Activated T-cell treated with anti-CD3 and anti-CD28 coated beads, Interleukin-2, amount 50 U/mL, for 4 hours (primary cell): ENCODE results near the gene MAG. TPM values are rescaled to one million over a fixed set of nuclear protein-coding genes. Genes with fewer than 3 reads are reported as not detected.

Source experiments
- ATAC-seq, 2 donors: fragments of 200-7000 bp; cut with Tn5 transposase; one replicate each; pipeline ENCODE4 v1.10.0; 2021
- DNase-seq: peaks from one replicate; pipeline ENCODE4 v3.0.0-alpha.2; 2020
- H3K27me3 Mint-ChIP-seq: one replicate; pipeline ENCODE4 v1.8.0; 2021; ENCODE audit warnings: low read depth, mixed read lengths
- H3K36me3 Mint-ChIP-seq: one replicate; pipeline ENCODE4 v1.8.0; 2022; ENCODE audit warnings: mixed read lengths; ENCODE audit not compliant: insufficient read depth
- H3K4me1 Mint-ChIP-seq: one replicate; pipeline ENCODE4 v1.8.0; 2021; ENCODE audit warnings: low read depth, mixed read lengths
- H3K4me3 Mint-ChIP-seq: one replicate; pipeline ENCODE4 v1.8.0; 2021; ENCODE audit warnings: mild to moderate bottlenecking, moderate library complexity, mixed read lengths
- H3K9me3 Mint-ChIP-seq: one replicate; pipeline ENCODE4 v1.8.0; 2021; ENCODE audit warnings: mixed read lengths
- total RNA-seq, 3 donors: library from RNA; stranded (reverse); gene quantifications; one replicate each; pipeline ENCODE4 v1.2.1, GENCODE V29; 2021

MAG gene
- total RNA-seq, 3 donors from 2014 or later, result 0.29 TPM; not detected in 2

GRCh38 chr19:35306473-35307246 lies 14.7 kb downstream of the MAG start:
- ATAC-seq (peak in 1 of 2 donors; percentile 25), DNase-seq (no peak)
- H3K27me3 Mint-ChIP-seq, result peaks cover 7% of the 10 kb centered on the region
- no peak overlapping the region for H3K4me3 Mint-ChIP-seq
- no peaks in the 10 kb centered on the region for H3K36me3 Mint-ChIP-seq
- H3K9me3 Mint-ChIP-seq, result no peaks in the 10 kb centered on the region
- no peaks in the 10 kb centered on the region for H3K4me1 Mint-ChIP-seq

DNA sequence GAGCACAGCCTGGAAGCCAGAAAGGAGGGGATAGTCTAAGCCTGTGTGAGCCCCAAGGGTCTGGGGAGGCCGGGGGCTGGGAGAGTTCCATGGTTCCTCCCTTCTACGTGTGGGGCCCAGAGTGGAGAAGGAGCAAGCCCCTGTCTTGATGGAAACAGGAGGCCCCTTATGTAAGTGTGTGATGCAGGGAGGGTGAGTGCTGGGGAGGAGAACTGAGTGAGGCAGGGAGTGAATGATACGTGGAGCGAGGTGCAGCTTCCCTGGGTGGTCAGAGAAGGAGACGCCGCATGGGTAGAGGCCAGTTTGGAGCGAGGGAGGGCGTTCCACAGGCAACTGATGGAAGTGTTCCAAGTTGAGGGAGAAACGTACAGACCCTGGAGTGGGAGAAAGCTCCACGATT lies 16.0 kb downstream of the MAG start:
- no peaks in the 10 kb centered on the region for H3K9me3 Mint-ChIP-seq
- no peaks in the 10 kb centered on the region for H3K36me3 Mint-ChIP-seq

GRCh38 chr19:35308910-35309309 lies 16.9 kb downstream of the MAG start:
- Mint-ChIP-seq H3K4me3 (no peak overlapping the region), H3K36me3 (no peaks in the 10 kb centered on the region), H3K27me3 (peaks cover 5% of the 10 kb centered on the region), H3K9me3 (no peaks in the 10 kb centered on the region), H3K4me1 (no peaks in the 10 kb centered on the region)
- ATAC-seq (no peak), DNase-seq (no peak)

More for the DNA sequence above, 16.0 kb downstream of the MAG start:
- ATAC-seq, result no peak
- DNase-seq, result no peak
- no peak overlapping the region for H3K4me3 Mint-ChIP-seq
- H3K27me3 Mint-ChIP-seq, result peaks cover 7% of the 10 kb centered on the region
- no peaks in the 10 kb centered on the region for H3K4me1 Mint-ChIP-seq

DNA sequence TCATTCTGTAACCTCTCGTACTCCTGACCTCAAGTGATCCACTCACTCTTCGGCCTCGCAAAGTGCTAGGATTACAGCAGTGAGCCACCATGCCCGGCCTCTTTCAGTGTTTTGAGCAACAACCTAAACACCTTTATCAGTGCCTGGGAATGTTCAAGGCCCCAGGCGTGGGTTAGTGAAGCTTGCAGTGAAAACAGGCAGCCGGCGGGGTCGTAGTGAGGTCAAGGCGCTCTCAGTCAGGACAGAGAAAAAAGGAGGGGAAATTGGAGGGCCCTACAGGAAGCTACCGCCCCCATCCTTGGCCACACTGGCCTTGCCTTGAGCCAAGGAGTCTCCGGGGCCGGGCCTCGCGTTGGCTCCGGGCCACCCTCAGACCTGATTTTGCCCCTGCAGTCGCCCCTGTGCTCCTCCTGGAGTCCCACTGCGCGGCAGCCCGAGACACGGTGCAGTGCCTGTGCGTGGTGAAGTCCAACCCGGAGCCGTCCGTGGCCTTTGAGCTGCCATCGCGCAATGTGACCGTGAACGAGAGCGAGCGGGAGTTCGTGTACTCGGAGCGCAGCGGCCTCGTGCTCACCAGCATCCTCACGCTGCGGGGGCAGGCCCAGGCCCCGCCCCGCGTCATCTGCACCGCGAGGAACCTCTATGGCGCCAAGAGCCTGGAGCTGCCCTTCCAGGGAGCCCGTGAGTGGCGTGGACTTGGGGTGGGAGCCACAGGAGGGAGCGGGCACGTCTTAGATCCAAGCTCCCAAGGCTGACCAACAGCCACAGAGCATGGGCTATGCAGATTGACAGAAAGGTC lies 17.7 kb downstream of the MAG start:
- Mint-ChIP-seq H3K9me3 (no peaks in the 10 kb centered on the region), H3K27me3 (peaks cover 5% of the 10 kb centered on the region), H3K4me1 (no peaks in the 10 kb centered on the region), H3K36me3 (no peaks in the 10 kb centered on the region), H3K4me3 (no peak overlapping the region)
- DNase-seq (no peak), ATAC-seq (no peak)

GRCh38 chr19:35310331-35310730 lies 18.4 kb downstream of the MAG start:
- no peak for ATAC-seq
- Mint-ChIP-seq H3K4me1 (no peaks in the 10 kb centered on the region), H3K36me3 (no peaks in the 10 kb centered on the region)

GRCh38 chr19:35310811-35311465 lies 19.0 kb downstream of the MAG start:
- Mint-ChIP-seq H3K9me3 (no peaks in the 10 kb centered on the region), H3K27me3 (peaks cover 5% of the 10 kb centered on the region), H3K4me1 (no peaks in the 10 kb centered on the region), H3K4me3 (no peak overlapping the region), H3K36me3 (no peaks in the 10 kb centered on the region)
- ATAC-seq, result no peak
- DNase-seq, result no peak

More at GRCh38 chr19:35310331-35310730, 18.4 kb downstream of the MAG start:
- DNase-seq, result no peak
- H3K27me3 Mint-ChIP-seq, result peaks cover 5% of the 10 kb centered on the region
- H3K4me3 Mint-ChIP-seq, result no peak overlapping the region
- H3K9me3 Mint-ChIP-seq, result no peaks in the 10 kb centered on the region

- Mint-ChIP-seq H3K4me3 (no peak overlapping the region), H3K36me3 (no peaks in the 10 kb centered on the region), H3K4me1 (no peaks in the 10 kb centered on the region), H3K9me3 (no peaks in the 10 kb centered on the region), H3K27me3 (peaks cover 5% of the 10 kb centered on the region)
- DNase-seq (no peak), ATAC-seq (no peak)
These were observed 20.1 kb downstream of the MAG start for GRCh38 chr19:35311901-35312665.

- peaks cover 4% of the 10 kb centered on the region for H3K4me1 Mint-ChIP-seq
- peaks cover 5% of the 10 kb centered on the region for H3K27me3 Mint-ChIP-seq
- no peaks in the 10 kb centered on the region for H3K9me3 Mint-ChIP-seq
- H3K36me3 Mint-ChIP-seq, result no peaks in the 10 kb centered on the region
- no peak for DNase-seq
- H3K4me3 Mint-ChIP-seq, result no peak overlapping the region
- ATAC-seq, result no peak
These were observed 21.6 kb downstream of the MAG start for GRCh38 chr19:35313587-35313986.

- Mint-ChIP-seq H3K27me3 (peaks cover 6% of the 10 kb centered on the region), H3K36me3 (no peaks in the 10 kb centered on the region), H3K4me3 (no peak overlapping the region), H3K9me3 (no peaks in the 10 kb centered on the region), H3K4me1 (peaks cover 8% of the 10 kb centered on the region)
- DNase-seq (no peak), ATAC-seq (no peak)
These were observed 22.1 kb downstream of the MAG start for GRCh38 chr19:35314031-35314430.

DNA sequence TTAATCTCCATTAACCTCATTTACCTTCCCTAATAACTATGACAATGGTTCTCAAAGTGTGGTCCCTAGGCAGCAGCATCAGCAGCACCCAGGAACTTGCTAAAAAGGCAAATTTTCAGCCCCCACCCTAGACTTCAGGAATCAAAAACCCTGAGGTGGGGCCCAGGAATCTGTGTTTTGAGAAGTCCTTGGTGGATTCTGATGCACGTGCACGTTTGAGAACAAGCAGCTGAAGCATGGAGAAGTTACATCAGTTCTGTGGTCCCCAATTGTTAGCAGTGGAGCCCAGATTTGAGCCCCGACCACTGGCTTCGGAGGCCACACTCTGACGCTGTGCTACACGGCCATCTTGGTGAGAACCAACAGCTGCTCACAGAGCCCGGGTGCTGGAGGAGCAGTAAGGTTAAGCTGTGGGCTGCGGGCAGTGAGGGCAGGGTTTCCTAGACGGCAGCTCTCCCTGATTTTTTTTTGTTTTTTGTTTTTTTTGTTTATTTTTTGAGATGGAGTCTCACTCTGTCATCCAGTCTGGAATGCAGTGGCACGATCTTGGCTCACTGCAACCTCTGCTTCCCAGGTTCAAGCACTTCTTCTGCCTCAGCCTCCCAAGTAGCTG lies 23.0 kb downstream of the MAG start:
- no peaks in the 10 kb centered on the region for H3K9me3 Mint-ChIP-seq
- no peak for ATAC-seq
- H3K27me3 Mint-ChIP-seq, result peaks cover 3% of the 10 kb centered on the region
- no peaks in the 10 kb centered on the region for H3K36me3 Mint-ChIP-seq
- peaks cover 9% of the 10 kb centered on the region for H3K4me1 Mint-ChIP-seq
- H3K4me3 Mint-ChIP-seq, result no peak overlapping the region
- no peak for DNase-seq

GRCh38 chr19:35315883-35316282 lies 23.9 kb downstream of the MAG start:
- Mint-ChIP-seq H3K36me3 (no peaks in the 10 kb centered on the region), H3K4me3 (no peak overlapping the region)
- no peak for DNase-seq

DNA sequence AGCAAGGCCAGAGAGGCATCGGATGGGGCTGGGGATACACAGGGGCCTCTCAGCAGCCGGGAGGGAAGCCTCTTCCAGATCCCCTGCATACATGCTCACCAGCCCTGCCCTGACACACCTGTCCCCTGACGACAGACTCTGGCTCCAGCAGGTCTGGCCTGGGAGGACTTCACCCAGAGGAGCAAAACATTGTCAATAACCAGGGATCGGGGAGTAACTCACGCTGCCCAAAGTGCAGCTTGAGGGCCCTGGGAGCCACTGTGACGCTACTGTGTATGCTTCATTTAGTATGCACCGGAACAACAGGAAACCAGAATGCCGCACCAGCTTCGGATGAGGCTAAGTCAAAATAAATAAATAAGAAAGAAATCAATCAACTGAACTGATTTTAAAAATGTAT lies 24.6 kb downstream of the MAG start:
- Mint-ChIP-seq H3K36me3 (no peaks in the 10 kb centered on the region), H3K4me3 (no peak overlapping the region), H3K4me1 (peaks cover 9% of the 10 kb centered on the region), H3K27me3 (peaks cover 5% of the 10 kb centered on the region), H3K9me3 (no peaks in the 10 kb centered on the region)
- ATAC-seq (no peak), DNase-seq (no peak)

More at GRCh38 chr19:35315883-35316282, 23.9 kb downstream of the MAG start:
- no peaks in the 10 kb centered on the region for H3K9me3 Mint-ChIP-seq
- H3K4me1 Mint-ChIP-seq, result peaks cover 9% of the 10 kb centered on the region
- peaks cover 5% of the 10 kb centered on the region for H3K27me3 Mint-ChIP-seq
- ATAC-seq, result no peak

GRCh38 chr19:35317464-35318043 lies 25.6 kb downstream of the MAG start:
- Mint-ChIP-seq H3K36me3 (no peaks in the 10 kb centered on the region), H3K4me3 (no peak overlapping the region), H3K9me3 (peaks cover 5% of the 10 kb centered on the region), H3K4me1 (peaks cover 9% of the 10 kb centered on the region), H3K27me3 (peaks cover 7% of the 10 kb centered on the region)
- no peak for ATAC-seq
- no peak for DNase-seq
